ENCODE measurements around the gene GCN1. TPM values are rescaled to one million over a fixed set of nuclear protein-coding genes. Genes with fewer than 3 reads are reported as not detected.

The GCN1 gene
- total and polyA plus RNA-seq, 2 of the 8 experiments (the other 6 are each of a cell fraction or from before 2014, with no cell fraction given): 61.4 to 133 TPM

DNA sequence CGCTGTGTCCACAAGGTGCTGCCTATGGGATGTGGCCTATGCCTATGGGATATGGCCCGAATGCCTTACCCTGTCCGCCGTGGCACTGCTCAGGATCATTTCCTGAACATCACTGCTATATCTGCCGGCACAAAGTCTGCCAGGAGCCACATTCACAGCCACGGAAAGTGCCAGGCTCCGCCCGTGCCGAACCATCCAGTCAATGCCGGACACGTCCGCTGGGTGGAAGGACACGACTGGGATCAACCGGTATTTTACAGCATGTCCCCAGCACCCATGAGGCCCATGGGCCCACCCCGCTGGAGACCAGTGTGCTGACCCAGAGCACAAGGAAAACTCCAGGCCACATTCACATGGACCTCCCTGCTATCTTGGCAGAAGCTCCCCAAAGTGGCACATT, 63.4 kb downstream of the GCN1 start:
- Histone ChIP-seq H3K27ac (ENCODE audit: low read depth, low read length) (no peak overlapping the region), H4K5ac (ENCODE audit: insufficient read length, low read depth, low read length) (no peak overlapping the region), H3K79me2 (ENCODE audit: control insufficient read depth in 1 of 2, insufficient read depth in 2 of 2, low read length in 2 of 2) (no peaks in the 10 kb centered on the region), H4K8ac (ENCODE audit: extremely low read depth, insufficient read depth, low read length) (no peak overlapping the region), H3K4ac (replicated peaks; ENCODE audit: insufficient read length, low read depth, low read length) (no peak overlapping the region), H3K18ac (ENCODE audit: extremely low read depth, low read length) (no peak overlapping the region), H3K4me2 (ENCODE audit: insufficient read depth in 1 of 2, low read depth in 2 of 2, low read length in 2 of 2) (no peak overlapping the region), H4K91ac (replicated peaks; ENCODE audit: insufficient read length, low read length) (no peak overlapping the region), H3K14ac (ENCODE audit: insufficient read length) (no peak overlapping the region), H4K20me1 (replicated peaks in 1 of 2; ENCODE audit: control insufficient read depth in 1 of 2, insufficient read depth in 2 of 2, low read length in 2 of 2) (peaks cover 0 to 2% of the 10 kb centered on the region in 2 experiments), H2AFZ (ENCODE audit: low read length) (no peak overlapping the region), H3K23ac (ENCODE audit: insufficient read length) (no peak overlapping the region), H3K9me3 (ENCODE audit: insufficient read depth in 2 of 2, low read depth in 1 of 2, low read length in 1 of 2) (no peaks in the 10 kb centered on the region), H3K4me3 (ENCODE audit: extremely low read depth in 1 of 4, insufficient read depth in 2 of 4, low read depth in 3 of 4, low read length in 4 of 4) (no peak overlapping the region), H2BK120ac (replicated peaks; ENCODE audit: low read depth, low read length) (no peak overlapping the region), H3K36me3 (ENCODE audit: control insufficient read depth in 2 of 4, insufficient read depth in 4 of 4, low read length in 3 of 4) (peaks cover 57 to 96% (median 80%) of the 10 kb centered on the region in 4 experiments), H2BK20ac (ENCODE audit: low read length) (no peak overlapping the region), H3K56ac (replicated peaks; ENCODE audit: insufficient read length, low read depth, low read length) (no peak overlapping the region), H2BK12ac (ENCODE audit: low read depth, low read length) (no peak overlapping the region), H3K79me1 (ENCODE audit: low read depth, low read length) (no peaks in the 10 kb centered on the region; the same call in 1 of the 2 replicates), H3K9ac (replicated peaks in 1 of 4; ENCODE audit: extremely low read depth in 1 of 4, low read depth in 3 of 4, low read length in 3 of 4) (no peak overlapping the region), H3K27me3 (replicated peaks in 1 of 4; ENCODE audit: control insufficient read depth in 3 of 4, extremely low read depth in 1 of 4, insufficient read depth in 3 of 4, low read length in 3 of 4) (no peaks in the 10 kb centered on the region; a peak in 1 of 7 replicates), H2BK15ac (ENCODE audit: low read length) (no peak overlapping the region), H2BK5ac (ENCODE audit: low read depth, low read length) (no peak overlapping the region; the same call in 1 of the 2 replicates), H3K4me1 (replicated peaks in 1 of 4; ENCODE audit: control insufficient read depth in 3 of 4, insufficient read depth in 4 of 4, low read length in 3 of 4) (peaks cover 0 to 2% (median under 1%) of the 10 kb centered on the region in 4 experiments; a peak in 1 of 7 replicates), H3K23me2 (ENCODE audit: low read depth, low read length) (no peaks in the 10 kb centered on the region), H2AK5ac (ENCODE audit: low read depth, low read length) (no peak overlapping the region)
- ChIA-PET CTCF (ENCODE audit: partially characterized antibody) (interaction anchor here (1.1 kb wide), 1 partner anchor 10 kb away, joined by 3 read pairs; no protein-coding TSS in a partner anchor), POLR2A (ENCODE audit: partially characterized antibody) (interaction anchor here (0.6 to 3.7 kb wide), 6 partner anchors 16 to 162 kb away, joined by 3 to 24 read pairs (median 4); partner anchors contain the start of genes RNU4-1 and RPLP0)
- TF ChIP-seq SUZ12 (IDR thresholded peaks at IDR 0.05; ENCODE audit: low read length): no peak
- TF ChIP-seq RAD21 (IDR thresholded peaks at IDR 0.05 in 1 of 2, conservative IDR thresholded peaks at IDR 0.05 in 1 of 2; ENCODE audit: low read depth in 2 of 2, low read length in 2 of 2): no peak
- TF ChIP-seq ZNF274 (IDR thresholded peaks at IDR 0.05; ENCODE audit: borderline replicate concordance, extremely low read depth, low read length): no peak
- no peak for TF ChIP-seq NRF1 (IDR thresholded peaks at IDR 0.05; ENCODE audit: low read depth, low read length)
- TF ChIP-seq SRF (IDR thresholded peaks at IDR 0.05; ENCODE audit: low read depth, low read length): no peak
- no peak for TF ChIP-seq KDM4A (IDR thresholded peaks at IDR 0.05; ENCODE audit: low read depth, low read length, severe bottlenecking)
- no peak for TF ChIP-seq SIRT6 (IDR thresholded peaks at IDR 0.05; ENCODE audit: low read length)
- no peak for TF ChIP-seq MAFK (IDR thresholded peaks at IDR 0.05; ENCODE audit: low read depth, low read length)
- TF ChIP-seq TEAD4 (IDR thresholded peaks at IDR 0.05; ENCODE audit: low read depth, low read length): no peak
- TF ChIP-seq RBBP5 (IDR thresholded peaks at IDR 0.05; ENCODE audit: borderline replicate concordance, low read depth, low read length): no peak
- TF ChIP-seq, protein P1, sequence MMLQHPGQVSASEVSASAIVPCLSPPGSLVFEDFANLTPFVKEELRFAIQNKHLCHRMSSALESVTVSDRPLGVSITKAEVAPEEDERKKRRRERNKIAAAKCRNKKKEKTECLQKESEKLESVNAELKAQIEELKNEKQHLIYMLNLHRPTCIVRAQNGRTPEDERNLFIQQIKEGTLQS (IDR thresholded peaks at IDR 0.05; ENCODE audit: insufficient read depth, low read depth, low read length): no peak
- no peak for TF ChIP-seq JUN (IDR thresholded peaks at IDR 0.05; ENCODE audit: low read depth, low read length)
- no peak for TF ChIP-seq SP4 (IDR thresholded peaks at IDR 0.05; ENCODE audit: low read length)
- FAIRE-seq: no peak
- 98% methylated on average over 15 of the region's 15 CpGs; no CpG with 5 or more reads in 1 of the 2 experiments for WGBS, 2 experiments (ENCODE audit: extremely low coverage in 1 of 2, insufficient coverage in 1 of 2, insufficient read length in 1 of 2, insufficient replicate concordance in 2 of 2, low coverage in 1 of 2, low lambda C conversion rate in 2 of 2, missing lambda C conversion rate in 1 of 2)
- DNase-seq (ENCODE audit: low read depth in 1 of 2, low spot score in 2 of 2): no peak

Data from H1 (cell line).